ENCODE results near the gene PLCB1. TPM values are rescaled to one million over a fixed set of nuclear protein-coding genes. Genes with fewer than 3 reads are reported as not detected.
"Not testable (repeated sequence)": the region's sequence is repeated elsewhere in the genome, so short reads cannot be mapped to it uniquely, and the experiment has no call there.

The PLCB1 gene
- total RNA-seq, 4 donors from 2014 or later: 72.9 to 115 (median 76.3) TPM

DNA sequence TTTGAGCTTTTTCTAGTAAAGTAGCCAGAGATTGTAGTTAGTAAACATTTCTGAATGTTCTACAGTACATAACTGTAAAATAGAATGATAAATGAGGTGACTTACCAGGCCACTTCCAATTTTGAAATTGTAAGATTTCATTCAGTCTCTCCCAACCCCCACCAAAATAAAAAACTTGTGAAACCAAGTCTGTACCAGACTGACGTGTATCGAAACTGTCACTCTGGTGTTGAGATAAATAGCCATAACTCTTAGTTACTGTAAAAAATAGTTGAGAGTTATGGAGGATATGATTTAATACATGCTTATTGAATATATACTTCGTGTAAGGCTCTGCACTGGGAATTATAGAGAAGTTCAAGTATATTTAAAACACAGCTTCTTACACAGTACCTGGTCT lies 455.7 kb downstream of the PLCB1 start:
- Histone ChIP-seq H3K27ac (replicated peaks in 1 of 4) (no peak overlapping the region), H3K36me3 (no peaks in the 10 kb centered on the region), H3K4me1 (no peaks in the 10 kb centered on the region), H3K27me3 (no peaks in the 10 kb centered on the region), H3K4me3 (no peak overlapping the region), H3K9me3 (no peaks in the 10 kb centered on the region)
- TF ChIP-seq EP300 (IDR thresholded peaks at IDR 0.05) (no peak), POLR2A (IDR thresholded peaks at IDR 0.05; ENCODE audit: low read depth) (no peak)
- TF ChIP-seq, protein P1, sequence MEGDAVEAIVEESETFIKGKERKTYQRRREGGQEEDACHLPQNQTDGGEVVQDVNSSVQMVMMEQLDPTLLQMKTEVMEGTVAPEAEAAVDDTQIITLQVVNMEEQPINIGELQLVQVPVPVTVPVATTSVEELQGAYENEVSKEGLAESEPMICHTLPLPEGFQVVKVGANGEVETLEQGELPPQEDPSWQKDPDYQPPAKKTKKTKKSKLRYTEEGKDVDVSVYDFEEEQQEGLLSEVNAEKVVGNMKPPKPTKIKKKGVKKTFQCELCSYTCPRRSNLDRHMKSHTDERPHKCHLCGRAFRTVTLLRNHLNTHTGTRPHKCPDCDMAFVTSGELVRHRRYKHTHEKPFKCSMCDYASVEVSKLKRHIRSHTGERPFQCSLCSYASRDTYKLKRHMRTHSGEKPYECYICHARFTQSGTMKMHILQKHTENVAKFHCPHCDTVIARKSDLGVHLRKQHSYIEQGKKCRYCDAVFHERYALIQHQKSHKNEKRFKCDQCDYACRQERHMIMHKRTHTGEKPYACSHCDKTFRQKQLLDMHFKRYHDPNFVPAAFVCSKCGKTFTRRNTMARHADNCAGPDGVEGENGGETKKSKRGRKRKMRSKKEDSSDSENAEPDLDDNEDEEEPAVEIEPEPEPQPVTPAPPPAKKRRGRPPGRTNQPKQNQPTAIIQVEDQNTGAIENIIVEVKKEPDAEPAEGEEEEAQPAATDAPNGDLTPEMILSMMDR (IDR thresholded peaks at IDR 0.05): no peak
- no peak for DNase-seq (ENCODE audit: extremely low spot score)
- 87% methylated on average over 3 of the region's 3 CpGs for WGBS
- intact Hi-C loops (cut with DNase I): no loop called here

DNA sequence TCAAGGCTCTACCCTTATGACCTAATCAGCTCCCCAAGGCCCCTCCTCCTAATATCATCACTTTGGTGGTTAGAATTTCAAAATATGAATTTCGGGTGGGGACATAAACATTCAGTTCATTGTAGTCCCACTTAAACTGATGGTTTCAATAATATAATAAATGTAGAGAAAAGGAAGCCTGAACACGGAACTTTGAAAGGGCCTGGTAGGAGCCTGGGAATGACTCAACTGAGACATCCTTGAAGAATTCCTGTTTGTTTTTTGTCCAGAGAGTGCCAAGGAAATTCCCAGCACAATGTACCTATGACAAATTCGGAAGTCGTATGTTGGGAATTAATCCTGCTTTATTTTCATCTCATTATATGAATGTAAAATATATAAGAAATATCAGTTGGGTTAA lies 457.9 kb downstream of the PLCB1 start:
- Histone ChIP-seq H3K9me3 (no peaks in the 10 kb centered on the region), H3K27ac (replicated peaks in 1 of 4) (peak overlapping the region in 1 of 4 donors; percentile 23), H3K4me3 (no peak overlapping the region), H3K27me3 (no peaks in the 10 kb centered on the region), H3K36me3 (no peaks in the 10 kb centered on the region), H3K4me1 (no peaks in the 10 kb centered on the region)
- no peak for DNase-seq (ENCODE audit: extremely low spot score)
- no peak for TF ChIP-seq POLR2AphosphoS5 (IDR thresholded peaks at IDR 0.05)
- TF ChIP-seq, protein P1 (IDR thresholded peaks at IDR 0.05): no peak
- TF ChIP-seq EP300 (IDR thresholded peaks at IDR 0.05): no peak
- no peak for TF ChIP-seq POLR2A (IDR thresholded peaks at IDR 0.05; ENCODE audit: low read depth)
- intact Hi-C loops (cut with DNase I): no loop called here
- WGBS: 70% methylated on average over 4 of the region's 4 CpGs

DNA sequence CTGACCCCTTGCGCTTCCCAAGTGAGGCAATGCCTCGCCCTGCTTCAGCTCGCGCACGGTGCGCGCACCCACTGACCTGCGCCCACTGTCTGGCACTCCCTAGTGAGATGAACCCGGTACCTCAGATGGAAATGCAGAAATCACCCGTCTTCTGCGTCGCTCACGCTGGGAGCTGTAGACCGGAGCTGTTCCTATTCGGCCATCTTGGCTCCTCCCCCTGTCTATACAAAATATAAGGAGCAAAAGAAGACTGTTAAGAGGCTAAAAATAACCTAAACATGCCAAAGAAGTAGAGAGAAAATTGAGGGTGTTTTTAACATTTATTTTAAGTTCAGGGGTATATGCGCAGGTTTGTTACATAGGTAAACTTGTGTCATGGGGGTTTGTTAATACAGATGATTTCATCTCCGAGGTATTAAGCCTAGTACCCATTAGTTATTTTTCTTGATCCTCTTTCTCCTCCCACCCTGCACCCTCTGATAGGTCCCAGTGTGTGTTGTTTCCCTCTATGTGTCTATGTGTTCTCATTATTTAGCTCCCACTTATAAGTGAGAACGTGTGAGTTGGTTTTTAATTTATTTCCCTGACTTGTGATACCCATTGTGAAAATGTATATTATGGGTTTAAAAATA lies 469.0 kb downstream of the PLCB1 start:
- H3K27ac ChIP-seq (replicated peaks in 1 of 4); intact Hi-C loops (cut with DNase I); H3K36me3 ChIP-seq; H3K9me3 ChIP-seq; H3K4me3 ChIP-seq; H3K27me3 ChIP-seq; DNase-seq (ENCODE audit: extremely low spot score): not testable (repeated sequence)
- 95% methylated on average over 9 of the region's 18 CpGs for WGBS
- H3K4me1 ChIP-seq: peaks cover 4 to 27% (median 23%) of the 10 kb centered on the region in 4 donors

DNA sequence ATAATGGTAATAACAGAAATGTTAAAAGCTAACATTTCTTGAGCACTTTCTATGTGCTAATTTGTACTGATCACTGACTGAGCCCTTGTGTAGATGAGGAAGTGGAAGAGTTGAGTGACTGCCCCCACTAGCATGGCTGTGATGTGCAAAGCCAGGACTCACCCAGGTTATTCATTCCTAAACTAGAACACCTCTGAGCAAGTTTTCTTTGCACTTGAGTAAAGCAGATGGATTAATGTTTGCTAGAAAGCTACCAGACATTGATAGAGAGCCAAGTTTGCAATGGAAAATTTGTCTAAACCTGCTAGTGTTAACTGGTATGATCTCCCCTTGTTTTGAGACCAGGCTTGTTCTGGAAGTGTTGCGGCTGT lies 469.5 kb downstream of the PLCB1 start:
- no peak overlapping the region for H3K27ac ChIP-seq (replicated peaks in 1 of 4)
- 94% methylated on average over 1 of the region's 1 CpG for WGBS
- H3K9me3 ChIP-seq: no peaks in the 10 kb centered on the region
- no peak for DNase-seq (ENCODE audit: extremely low spot score)
- H3K4me1 ChIP-seq: peaks cover 4 to 27% (median 23%) of the 10 kb centered on the region in 4 donors
- intact Hi-C loops (cut with DNase I): no loop called here
- H3K27me3 ChIP-seq: no peaks in the 10 kb centered on the region
- H3K4me3 ChIP-seq: no peak overlapping the region
- H3K36me3 ChIP-seq: no peaks in the 10 kb centered on the region
- TF ChIP-seq, protein P1 (IDR thresholded peaks at IDR 0.05): no peak
- TF ChIP-seq POLR2A (IDR thresholded peaks at IDR 0.05; ENCODE audit: low read depth): no peak
- no peak for TF ChIP-seq POLR2AphosphoS5 (IDR thresholded peaks at IDR 0.05)
- TF ChIP-seq EP300 (IDR thresholded peaks at IDR 0.05): no peak

DNA sequence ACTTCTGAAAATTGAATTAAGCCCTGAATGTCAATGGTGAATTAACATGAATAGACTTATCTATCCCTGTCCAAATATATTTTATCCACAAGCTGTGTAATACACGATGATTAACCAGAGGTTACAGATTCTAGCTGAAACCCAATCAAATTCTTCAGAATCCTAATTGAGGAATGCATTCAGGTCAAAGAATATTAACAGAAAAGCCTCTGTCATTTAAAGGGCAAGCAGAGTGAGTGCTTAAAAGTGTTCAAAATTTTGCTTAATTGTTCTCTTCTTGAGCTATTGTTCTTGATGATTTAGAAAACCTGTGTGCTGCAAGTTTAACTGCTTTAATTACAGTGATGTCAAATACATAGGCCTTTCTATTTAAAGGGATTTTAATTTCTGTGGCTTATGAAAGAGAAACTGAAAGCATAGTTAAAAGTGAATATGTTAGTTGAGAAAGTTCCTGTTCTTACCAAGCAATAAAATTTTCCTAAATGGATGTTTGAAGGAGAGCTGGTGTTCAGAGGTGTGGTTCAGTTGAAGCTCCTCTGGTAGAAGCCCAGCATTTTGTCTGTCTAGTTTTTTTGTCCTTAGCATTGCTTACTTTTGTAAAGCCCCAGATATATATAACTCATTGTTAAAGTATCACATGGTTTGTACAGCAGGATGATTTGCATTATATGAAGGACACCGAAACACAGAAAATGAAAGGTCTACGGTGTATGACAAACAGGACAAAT lies 470.5 kb downstream of the PLCB1 start:
- no peak for DNase-seq (ENCODE audit: extremely low spot score)
- Histone ChIP-seq H3K4me1 (peaks cover 4 to 27% (median 23%) of the 10 kb centered on the region in 4 donors), H3K4me3 (peak overlapping the region; percentile 2 to 21 (median 12)), H3K27me3 (no peaks in the 10 kb centered on the region), H3K36me3 (no peaks in the 10 kb centered on the region), H3K9me3 (no peaks in the 10 kb centered on the region), H3K27ac (replicated peaks in 1 of 4) (peak overlapping the region in 3 of 4 donors; percentile 16 to 58 (median 49))
- intact Hi-C loops (cut with DNase I): no loop called here
- TF ChIP-seq POLR2A (IDR thresholded peaks at IDR 0.05; ENCODE audit: low read depth) (no peak), POLR2AphosphoS5 (IDR thresholded peaks at IDR 0.05) (no peak), EP300 (IDR thresholded peaks at IDR 0.05) (no peak)
- TF ChIP-seq, protein P1 (IDR thresholded peaks at IDR 0.05): no peak
- WGBS: 42% methylated on average over 3 of the region's 3 CpGs

Data from esophagus muscularis mucosa (tissue), 4 donors.